H1 (cell line): Measurements from ENCODE around the gene STX10. TPM values are rescaled to one million over a fixed set of nuclear protein-coding genes. Genes with fewer than 3 reads are reported as not detected.

Source experiments
- ATF3 ChIP-seq: IDR thresholded peaks from 2 replicates; pipeline ENCODE4 v1.6.1; 2011; ENCODE audit warnings: low read depth, mild to moderate bottlenecking, low read length; ENCODE audit not compliant: insufficient read depth
- BACH1 ChIP-seq: IDR thresholded peaks from 2 replicates; pipeline ENCODE4 v1.6.1; 2012; ENCODE audit warnings: low read length, improper control_type of control experiment
- EGR1 ChIP-seq: IDR thresholded peaks from 2 replicates; pipeline ENCODE4 v1.6.1; 2011; ENCODE audit warnings: low read depth, low read length, borderline replicate concordance
- GABPA ChIP-seq: IDR thresholded peaks from 2 replicates; pipeline ENCODE4 v1.6.1; 2011; ENCODE audit warnings: mild to moderate bottlenecking, low read length, moderate library complexity, borderline replicate concordance; ENCODE audit not compliant: insufficient read depth
- HDAC2 ChIP-seq, 2 experiments: fragments of 300-600 bp in 1 of 2; sonication (generic) in 1 of 2; IDR thresholded peaks; 2 replicates each; pipeline ENCODE4 v1.6.1; 2011 to 2012; ENCODE audit warnings: low read depth in 2 of 2, low read length in 2 of 2, mild to moderate bottlenecking in 2 of 2, moderate library complexity in 2 of 2, borderline replicate concordance in 1 of 2, inconsistent platforms in 1 of 2
- JUN ChIP-seq: IDR thresholded peaks from 2 replicates; pipeline ENCODE4 v1.6.1; 2011; ENCODE audit warnings: low read depth, mild to moderate bottlenecking, improper control_type of control experiment, low read length
- PHF8 ChIP-seq: fragments of 200-600 bp; sonication (generic); conservative IDR thresholded peaks from 2 replicates; pipeline ENCODE4 v1.7.1; 2012; ENCODE audit warnings: low read depth, mild to moderate bottlenecking, inconsistent platforms, low read length, moderate library complexity
- RBBP5 ChIP-seq: IDR thresholded peaks from 2 replicates; pipeline ENCODE4 v1.7.1; 2012; ENCODE audit warnings: low read depth, mild to moderate bottlenecking, inconsistent platforms, low read length, moderate library complexity, borderline replicate concordance
- polyA plus RNA-seq, 7 experiments: library from polyadenylated mRNA; depleted of rRNA in 3 of 7; stranded (reverse) in 5 of 7; unstranded in 2 of 7; fragments of >200 nt in 5 of 7; fragments of 200-250 nt in 2 of 7; gene quantifications; 1 replicate in 5 of 7; 2 replicates in 1 of 7; 4 replicates in 1 of 7; pipeline versions ENCODE4 v1.2.1 to v1.2.3, GENCODE V29; 2011 to 2013; ENCODE audit warnings: missing spikeins in 2 of 7, mixed read lengths in 2 of 7
- total RNA-seq: library from RNA; stranded (reverse); fragmentation: NEBNext Ultra II Directional; extraction: Animal tissue kit (Norgen Biotek cat#: 25700); gene quantifications from 2 replicates; pipeline ENCODE4 v1.2.1, GENCODE V29; 2021

Gene STX10
- total and polyA plus RNA-seq, 2 of the 8 experiments (the other 6 are each of a cell fraction or from before 2014, with no cell fraction given): 53.0 to 80.1 TPM

GRCh38 chr19:13155472-13156359, 5.5 kb upstream of the STX10 start (continued):
- 0 out of 2 replicates have a peak, but pooled peaks have one; percentile 4 for TF ChIP-seq RBBP5
- TF ChIP-seq EGR1: peak; percentile 83
- no peak for TF ChIP-seq JUN
- no peak for TF ChIP-seq ATF3
- TF ChIP-seq HDAC2 (IDR thresholded peaks at IDR 0.05; ENCODE audit: borderline replicate concordance in 1 of 2, low read depth in 2 of 2, low read length in 2 of 2): 0 out of 4 replicates have a peak, but pooled peaks of 1 of the 2 experiments have one; percentile 29
- no peak for TF ChIP-seq PHF8
- TF ChIP-seq GABPA: peak; percentile 60; the same call in 1 of the 2 replicates
- no peak for TF ChIP-seq BACH1
